SIG-M5 (cell line): Measurements from ENCODE around the gene ATG9B.
"Not testable (repeated sequence)": the region's sequence is repeated elsewhere in the genome, so short reads cannot be mapped to it uniquely, and the experiment has no call there.

ENCODE experiments used
- DNase-seq: peaks from one replicate; lab custom pipeline; 2025; lab: John Stamatoyannopoulos, UW

Gene ATG9B

DNA sequence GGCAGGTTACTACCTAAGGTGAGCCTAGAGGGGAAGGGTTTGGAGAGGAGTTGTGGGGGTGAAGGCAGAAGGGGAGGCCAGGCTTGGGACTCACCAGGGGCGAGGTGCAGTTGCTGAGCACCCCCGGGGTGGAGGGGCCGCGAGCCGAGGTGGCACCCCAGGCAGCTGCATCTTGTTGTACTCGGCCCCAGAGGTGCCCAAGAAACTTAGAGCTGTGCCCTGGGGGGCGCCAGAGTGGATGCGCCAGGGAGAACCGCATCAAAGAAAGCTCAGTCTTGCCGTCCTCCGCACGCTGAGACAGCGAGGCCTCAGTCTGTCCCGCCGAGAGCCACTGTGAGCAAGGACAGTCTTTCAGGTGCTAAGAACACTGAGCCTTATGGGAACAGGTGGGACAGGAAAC, 7.4 kb downstream of the ATG9B start:
- DNase-seq: no peak

DNA sequence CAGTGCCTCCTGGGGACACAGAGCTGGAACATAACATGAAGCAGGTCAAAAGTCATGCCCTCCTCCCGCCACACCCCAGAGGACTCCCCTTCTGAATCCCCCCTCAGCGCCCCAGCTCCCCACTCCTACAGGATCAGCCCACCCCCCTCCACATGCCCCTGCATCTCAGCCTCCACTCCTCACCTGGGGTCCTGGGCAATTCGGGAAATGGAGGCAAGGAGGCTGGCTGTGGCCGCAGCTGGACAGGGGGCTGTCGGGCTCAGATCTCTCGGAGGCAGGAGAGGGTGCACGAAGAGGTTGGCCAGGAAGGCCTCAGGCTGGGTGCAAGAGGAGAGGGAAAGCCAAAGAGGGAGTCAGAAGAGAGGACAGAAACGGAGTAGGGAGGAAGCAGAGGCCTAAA, 7.8 kb downstream of the ATG9B start:
- no peak for DNase-seq

DNA sequence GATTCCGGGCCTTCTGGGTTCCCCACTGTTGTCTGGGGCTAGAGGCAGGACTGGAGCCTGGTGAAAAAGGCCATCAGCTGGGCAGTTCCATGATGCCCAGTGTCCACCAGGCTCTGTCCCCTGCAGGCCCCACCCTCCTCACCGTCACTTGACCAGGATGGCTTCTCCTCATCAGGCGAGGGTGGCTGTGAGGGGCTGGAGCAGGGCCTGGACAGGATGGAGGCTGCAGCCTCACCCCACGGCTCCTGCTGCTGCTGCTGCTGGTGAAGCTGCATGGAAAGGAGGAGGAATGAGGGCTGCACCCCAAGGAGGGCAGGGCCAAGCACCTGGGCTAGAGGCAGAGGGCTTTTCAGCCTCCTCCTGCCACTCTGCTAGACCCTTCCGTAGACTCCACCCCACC, 8.3 kb downstream of the ATG9B start:
- no peak for DNase-seq

- DNase-seq: no peak
Observed at GRCh38 chr7:151014950-151015349, 9.3 kb downstream of the ATG9B start.

DNA sequence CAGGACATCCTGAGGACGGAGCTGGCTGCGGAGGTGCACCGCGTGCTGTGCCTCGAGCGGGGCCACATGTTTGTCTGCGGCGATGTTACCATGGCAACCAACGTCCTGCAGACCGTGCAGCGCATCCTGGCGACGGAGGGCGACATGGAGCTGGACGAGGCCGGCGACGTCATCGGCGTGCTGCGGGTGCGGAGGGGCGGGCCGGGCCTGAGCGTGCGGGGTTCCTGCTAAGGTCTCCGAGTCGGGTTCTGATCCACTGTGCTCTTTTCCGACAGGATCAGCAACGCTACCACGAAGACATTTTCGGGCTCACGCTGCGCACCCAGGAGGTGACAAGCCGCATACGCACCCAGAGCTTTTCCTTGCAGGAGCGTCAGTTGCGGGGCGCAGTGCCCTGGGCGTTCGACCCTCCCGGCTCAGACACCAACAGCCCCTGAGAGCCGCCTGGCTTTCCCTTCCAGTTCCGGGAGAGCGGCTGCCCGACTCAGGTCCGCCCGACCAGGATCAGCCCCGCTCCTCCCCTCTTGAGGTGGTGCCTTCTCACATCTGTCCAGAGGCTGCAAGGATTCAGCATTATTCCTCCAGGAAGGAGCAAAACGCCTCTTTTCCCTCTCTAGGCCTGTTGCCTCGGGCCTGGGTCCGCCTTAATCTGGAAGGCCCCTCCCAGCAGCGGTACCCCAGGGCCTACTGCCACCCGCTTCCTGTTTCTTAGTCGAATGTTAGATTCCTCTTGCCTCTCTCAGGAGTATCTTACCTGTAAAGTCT, 10.4 kb downstream of the ATG9B start:
- peak; percentile 19 for DNase-seq

DNA sequence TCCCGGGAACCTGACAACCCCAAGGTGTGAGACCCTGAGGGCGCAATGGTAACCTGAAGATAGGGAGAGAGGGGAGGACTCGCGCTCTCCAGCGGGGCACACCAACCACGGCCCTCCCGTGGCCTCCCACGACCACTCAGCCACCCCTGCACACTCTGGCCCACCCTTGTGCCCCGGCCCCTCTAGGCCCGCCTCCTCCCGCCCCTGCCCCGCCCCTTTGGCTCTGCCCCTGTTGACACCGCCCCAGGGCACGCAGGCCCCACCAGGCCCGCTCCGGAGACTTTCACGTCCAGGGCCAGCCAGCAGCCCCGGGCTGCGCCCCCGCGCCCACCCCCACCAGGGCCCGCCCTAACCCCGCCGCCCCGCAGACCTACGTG, 10.9 kb downstream of the ATG9B start:
- no peak for DNase-seq

DNA sequence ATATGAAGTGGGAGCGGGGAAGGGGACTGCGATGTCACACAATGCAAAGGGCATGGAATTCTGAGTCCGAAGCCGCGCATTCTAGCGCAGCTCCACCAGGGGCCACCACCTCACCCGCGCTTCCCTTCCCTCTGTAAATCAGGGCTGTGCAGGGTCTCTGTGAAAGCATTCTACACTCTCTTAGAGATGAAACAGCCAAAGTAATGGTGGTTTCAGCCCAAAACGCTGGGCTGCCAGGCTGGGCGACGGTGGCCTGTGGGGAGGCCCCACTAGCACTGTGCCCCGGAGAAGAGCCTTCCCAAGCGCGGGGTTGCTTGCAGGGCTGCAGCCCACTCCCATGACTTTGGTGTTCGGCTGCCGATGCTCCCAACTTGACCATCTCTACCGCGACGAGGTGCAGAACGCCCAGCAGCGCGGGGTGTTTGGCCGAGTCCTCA, 11.4 kb downstream of the ATG9B start:
- no peak for DNase-seq

GRCh38 chr7:151012031-151012692, 12.1 kb downstream of the ATG9B start:
- DNase-seq: no peak

DNA sequence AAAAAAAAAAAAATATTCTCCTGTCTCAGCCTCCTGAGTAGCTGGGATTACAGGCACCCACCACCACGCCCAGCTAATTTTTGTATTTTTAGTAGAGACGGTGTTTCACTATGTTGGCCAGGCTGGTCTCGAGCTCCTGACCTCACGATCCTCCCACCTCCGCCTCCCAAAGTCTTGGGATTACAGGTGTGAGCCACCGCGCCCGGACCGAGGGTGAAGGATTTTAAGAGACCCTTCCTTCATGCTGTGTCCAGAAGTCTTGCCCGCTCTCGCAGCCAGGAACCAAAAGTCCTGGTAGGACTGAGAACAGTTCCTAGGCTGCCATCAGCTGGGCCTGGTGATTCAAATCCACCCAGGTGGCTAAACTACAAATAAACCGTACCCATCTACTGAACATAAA, 12.7 kb downstream of the ATG9B start:
- not testable (repeated sequence) for DNase-seq

DNA sequence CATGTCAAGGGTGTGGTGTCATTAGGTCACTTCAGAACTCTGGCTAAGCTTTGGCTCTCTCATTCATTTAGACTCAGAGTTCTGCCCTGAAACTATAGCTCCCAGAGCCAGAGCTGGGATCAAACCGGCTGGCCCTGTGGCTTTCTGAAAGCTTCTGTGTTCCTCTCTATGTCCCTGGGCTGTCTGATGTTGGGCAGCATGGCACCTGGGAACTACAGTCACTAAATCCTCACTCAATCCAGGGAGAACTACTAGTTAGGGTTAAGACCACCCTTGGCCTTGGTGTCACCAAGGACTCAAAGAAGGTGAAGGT, 13.2 kb downstream of the ATG9B start:
- DNase-seq: no peak

- no peak for DNase-seq
Observed at GRCh38 chr7:151010307-151011096, 13.8 kb downstream of the ATG9B start.

- no peak for DNase-seq
Observed at GRCh38 chr7:151010037-151010306, 14.3 kb downstream of the ATG9B start.

DNA sequence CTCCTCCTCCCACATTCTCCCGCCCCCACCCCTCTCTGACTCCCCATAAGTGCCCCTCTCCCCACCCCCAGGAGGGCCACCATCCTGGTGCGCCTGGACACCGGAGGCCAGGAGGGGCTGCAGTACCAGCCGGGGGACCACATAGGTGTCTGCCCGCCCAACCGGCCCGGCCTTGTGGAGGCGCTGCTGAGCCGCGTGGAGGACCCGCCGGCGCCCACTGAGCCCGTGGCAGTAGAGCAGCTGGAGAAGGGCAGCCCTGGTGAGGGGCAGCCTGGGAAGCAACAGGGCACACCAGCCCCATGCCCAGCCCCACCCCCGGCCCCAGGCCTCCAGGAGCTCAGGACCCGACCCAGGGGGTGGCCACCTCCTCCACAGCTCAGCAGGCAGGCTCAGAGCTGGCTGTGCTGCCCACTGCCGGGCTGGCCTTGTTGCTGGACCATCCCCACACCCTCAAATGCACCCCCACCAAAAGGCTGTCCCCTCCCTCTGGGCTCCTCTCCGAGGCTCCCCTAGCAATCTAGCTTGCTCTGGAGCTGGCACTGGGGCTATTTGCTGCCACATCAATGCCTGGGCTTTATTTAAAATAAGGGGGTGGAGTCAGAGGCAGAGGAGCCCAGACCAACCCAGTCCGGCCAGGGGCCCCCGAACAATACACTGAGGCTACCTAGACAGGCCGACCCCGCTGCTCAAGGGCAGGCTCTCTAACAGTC, 14.8 kb downstream of the ATG9B start:
- DNase-seq: no peak

GRCh38 chr7:151008511-151009323, 15.6 kb downstream of the ATG9B start:
- no peak for DNase-seq

DNA sequence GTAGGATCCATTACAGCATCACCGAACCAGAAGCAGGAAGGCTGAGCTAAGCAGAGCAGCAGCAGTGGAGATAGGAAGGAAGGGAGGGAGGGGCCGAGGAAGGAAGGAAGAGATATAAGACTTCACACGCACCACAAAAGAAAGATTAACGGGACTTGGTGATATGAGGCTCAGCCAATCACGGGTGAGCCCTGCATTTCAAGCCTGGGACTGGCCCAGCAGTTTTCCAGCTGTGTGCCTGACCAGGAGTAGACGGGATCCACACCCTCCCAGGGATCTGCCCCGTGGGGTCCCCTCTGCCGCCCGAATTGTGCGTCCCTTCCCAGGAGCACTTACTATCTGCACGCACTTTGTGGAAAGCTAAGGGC, 16.2 kb downstream of the ATG9B start:
- DNase-seq: no peak

GRCh38 chr7:151007469-151007898, 16.8 kb downstream of the ATG9B start:
- no peak for DNase-seq

- no peak for DNase-seq
Observed at GRCh38 chr7:151006590-151007300, 17.5 kb downstream of the ATG9B start.

- DNase-seq: no peak
Observed at GRCh38 chr7:151005566-151005965, 18.7 kb downstream of the ATG9B start.

- no peak for DNase-seq
Observed at GRCh38 chr7:151003572-151003971, 20.7 kb downstream of the ATG9B start.

- DNase-seq: no peak
Observed at GRCh38 chr7:151001546-151001945, 22.7 kb downstream of the ATG9B start.

GRCh38 chr7:151000897-151001495, 23.3 kb downstream of the ATG9B start:
- no peak for DNase-seq
